ENCODE results near the gene FZD4.
"Not testable (repeated sequence)": the region's sequence is repeated elsewhere in the genome, so short reads cannot be mapped to it uniquely, and the experiment has no call there.

The FZD4 gene

DNA sequence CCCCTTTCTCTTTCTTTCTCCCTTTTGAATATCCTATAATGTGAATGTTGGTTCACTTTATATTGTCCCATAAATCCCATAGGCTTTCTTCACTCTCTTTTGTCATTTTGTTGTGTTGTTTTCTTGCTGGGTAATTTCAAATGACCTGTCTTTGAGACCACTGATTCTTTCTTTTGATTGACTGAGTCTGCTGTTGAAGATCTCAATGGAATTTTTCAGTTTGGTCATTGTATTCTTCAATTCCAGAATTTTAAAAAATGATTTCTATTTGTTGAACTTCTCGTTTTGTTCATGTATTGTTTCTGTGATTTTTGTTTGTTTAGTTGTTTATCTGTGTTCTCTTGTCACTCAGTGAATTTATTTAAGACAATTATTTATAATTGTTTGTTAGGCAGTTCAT lies 17.5 kb upstream of the FZD4 start:
- no peak for DNase-seq (ENCODE audit: low read depth)

DNA sequence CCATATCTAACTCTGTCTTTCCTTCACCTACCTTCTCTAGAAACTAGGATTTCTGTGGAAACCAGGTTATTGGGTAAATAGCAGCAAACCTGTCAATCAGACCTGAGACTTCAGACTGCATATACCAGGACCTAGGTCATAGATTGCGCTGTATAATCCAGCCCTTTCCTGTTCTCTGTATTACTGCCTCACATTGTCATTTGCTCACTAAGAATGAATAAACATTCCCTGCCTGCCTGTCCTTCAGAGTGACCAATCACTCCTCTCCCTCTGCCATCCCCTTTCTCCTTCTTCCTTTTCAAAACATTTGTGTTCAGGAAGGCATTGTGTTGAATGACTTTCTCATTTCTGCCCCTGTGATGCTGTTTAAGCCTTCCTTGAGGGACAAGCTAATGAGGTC lies 14.1 kb upstream of the FZD4 start:
- no peak for DNase-seq (ENCODE audit: low read depth)

DNA sequence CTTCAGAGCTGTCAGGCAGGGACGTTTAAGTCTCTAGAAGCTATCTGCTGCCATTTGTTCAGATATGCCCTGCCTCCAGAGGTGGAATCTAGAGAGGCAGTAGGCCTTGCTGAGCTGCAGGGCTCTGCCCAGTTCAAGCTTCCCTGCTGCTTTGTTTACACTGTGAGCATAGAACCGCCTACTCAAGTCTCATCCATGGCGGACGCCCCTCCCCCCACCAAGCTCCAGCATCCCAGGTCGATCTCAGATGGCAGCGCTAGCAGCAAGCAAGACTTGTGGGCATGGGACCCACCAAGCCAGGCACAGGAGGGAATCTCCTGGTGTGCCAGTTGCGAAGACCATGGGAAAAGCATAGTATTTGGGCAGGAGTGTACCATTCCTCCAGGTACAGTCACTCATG lies 12.4 kb upstream of the FZD4 start:
- DNase-seq (ENCODE audit: low read depth): not testable (repeated sequence)

GRCh38 chr11:86957976-86958646 lies 2.9 kb upstream of the FZD4 start:
- no peak for DNase-seq (ENCODE audit: low read depth)

- no peak for DNase-seq (ENCODE audit: low read depth)
Measured at GRCh38 chr11:86956905-86957195, 1.7 kb upstream of the FZD4 start.

- no peak for DNase-seq (ENCODE audit: low read depth)
Measured at GRCh38 chr11:86955111-86955360, 159 bp downstream of the FZD4 start.

DNA sequence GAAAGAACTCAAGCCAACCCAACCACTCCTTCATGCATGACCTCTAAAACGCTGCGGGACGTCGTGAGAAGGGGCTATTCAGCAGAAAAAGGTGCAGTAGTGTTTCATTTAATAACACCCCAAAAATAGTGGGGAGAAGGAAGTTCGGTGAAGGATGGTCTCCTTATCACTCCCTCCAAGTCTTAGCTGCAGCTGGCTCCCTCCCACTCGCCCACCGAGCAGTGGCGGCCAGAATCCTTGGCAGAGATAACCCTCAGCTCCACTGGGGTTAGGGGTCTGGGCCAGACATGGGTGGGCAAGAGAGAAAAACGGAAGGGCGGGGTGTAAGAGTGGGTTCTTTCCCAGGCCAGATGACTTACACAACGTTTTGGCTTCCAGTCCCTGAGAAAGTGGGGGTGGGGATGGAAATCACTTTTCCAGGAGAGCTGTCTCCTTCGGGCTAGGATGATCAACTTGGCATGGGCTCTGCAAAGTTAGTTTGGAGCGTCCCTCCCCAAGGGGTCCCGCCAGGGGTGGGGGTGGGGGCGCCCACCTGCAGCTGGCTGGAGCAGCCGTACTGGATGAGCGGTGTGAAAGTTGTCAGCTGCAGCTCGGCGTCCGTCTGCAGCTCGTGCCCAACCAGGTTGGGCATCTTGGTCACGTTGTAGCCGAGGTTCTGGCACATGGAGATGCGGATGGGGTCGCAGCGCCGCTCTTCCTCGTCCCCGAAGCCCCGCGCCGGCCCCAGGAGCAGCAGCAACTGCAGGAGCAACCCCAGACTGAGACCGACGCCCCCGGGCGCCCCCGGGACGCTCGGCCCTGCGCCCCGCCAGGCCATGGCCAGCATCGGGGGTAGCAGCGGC lies 705 bp downstream of the FZD4 start:
- no peak for DNase-seq (ENCODE audit: low read depth)

GRCh38 chr11:86952221-86952875 lies 2.8 kb downstream of the FZD4 start:
- DNase-seq (ENCODE audit: low read depth): no peak

DNA sequence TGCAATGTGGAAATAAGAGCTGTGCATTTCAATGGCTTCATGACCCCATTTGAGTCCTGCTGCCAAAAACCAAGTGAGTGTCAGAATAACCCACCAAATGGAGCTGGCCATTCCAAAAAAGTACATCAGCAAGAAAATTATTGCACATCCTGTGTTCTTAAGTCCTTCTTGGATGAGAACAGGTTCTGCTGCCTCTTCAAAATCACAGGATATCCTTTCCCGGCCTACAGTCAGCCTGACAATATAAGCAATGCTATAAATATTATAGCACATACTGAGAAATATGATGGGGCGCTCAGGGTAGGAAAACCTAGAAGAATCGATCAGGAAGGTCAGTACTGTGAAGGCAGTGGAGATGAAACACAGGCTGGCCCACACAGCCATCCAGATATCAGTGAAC lies 3.5 kb downstream of the FZD4 start:
- no peak for DNase-seq (ENCODE audit: low read depth)

- no peak for DNase-seq (ENCODE audit: low read depth)
Measured at GRCh38 chr11:86950661-86950995, 4.6 kb downstream of the FZD4 start.

- DNase-seq (ENCODE audit: low read depth): no peak
Measured at GRCh38 chr11:86949995-86950660, 5.1 kb downstream of the FZD4 start.

DNA sequence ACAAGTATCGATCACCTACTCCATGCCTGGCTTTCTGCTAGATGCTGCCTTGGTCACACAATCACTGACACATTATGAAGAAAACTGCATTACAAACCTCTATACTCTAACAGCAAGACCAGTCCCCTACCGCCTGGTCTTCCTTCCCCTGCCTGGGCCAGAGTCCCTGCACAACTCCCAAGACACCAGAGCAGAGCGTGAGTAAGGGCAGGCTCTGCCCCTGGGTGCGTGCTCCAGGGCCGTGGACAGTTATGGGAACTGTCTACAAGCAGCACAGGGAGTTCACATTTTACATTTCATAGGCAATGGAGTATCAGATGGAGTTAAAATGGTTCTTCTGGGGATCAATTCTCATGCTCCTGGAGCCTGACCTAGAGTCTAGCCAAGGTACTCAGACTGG lies 6.5 kb downstream of the FZD4 start:
- no peak for DNase-seq (ENCODE audit: low read depth)

GRCh38 chr11:86947541-86947940 lies 7.7 kb downstream of the FZD4 start:
- no peak for DNase-seq (ENCODE audit: low read depth)

GRCh38 chr11:86943505-86943904 lies 11.7 kb downstream of the FZD4 start:
- not testable (repeated sequence) for DNase-seq (ENCODE audit: low read depth)

GRCh38 chr11:86941871-86942599 lies 13.2 kb downstream of the FZD4 start:
- DNase-seq (ENCODE audit: low read depth): no peak

GRCh38 chr11:86941077-86941870 lies 13.9 kb downstream of the FZD4 start:
- DNase-seq (ENCODE audit: low read depth): no peak

GRCh38 chr11:86940122-86940777 lies 14.9 kb downstream of the FZD4 start:
- no peak for DNase-seq (ENCODE audit: low read depth)

DNA sequence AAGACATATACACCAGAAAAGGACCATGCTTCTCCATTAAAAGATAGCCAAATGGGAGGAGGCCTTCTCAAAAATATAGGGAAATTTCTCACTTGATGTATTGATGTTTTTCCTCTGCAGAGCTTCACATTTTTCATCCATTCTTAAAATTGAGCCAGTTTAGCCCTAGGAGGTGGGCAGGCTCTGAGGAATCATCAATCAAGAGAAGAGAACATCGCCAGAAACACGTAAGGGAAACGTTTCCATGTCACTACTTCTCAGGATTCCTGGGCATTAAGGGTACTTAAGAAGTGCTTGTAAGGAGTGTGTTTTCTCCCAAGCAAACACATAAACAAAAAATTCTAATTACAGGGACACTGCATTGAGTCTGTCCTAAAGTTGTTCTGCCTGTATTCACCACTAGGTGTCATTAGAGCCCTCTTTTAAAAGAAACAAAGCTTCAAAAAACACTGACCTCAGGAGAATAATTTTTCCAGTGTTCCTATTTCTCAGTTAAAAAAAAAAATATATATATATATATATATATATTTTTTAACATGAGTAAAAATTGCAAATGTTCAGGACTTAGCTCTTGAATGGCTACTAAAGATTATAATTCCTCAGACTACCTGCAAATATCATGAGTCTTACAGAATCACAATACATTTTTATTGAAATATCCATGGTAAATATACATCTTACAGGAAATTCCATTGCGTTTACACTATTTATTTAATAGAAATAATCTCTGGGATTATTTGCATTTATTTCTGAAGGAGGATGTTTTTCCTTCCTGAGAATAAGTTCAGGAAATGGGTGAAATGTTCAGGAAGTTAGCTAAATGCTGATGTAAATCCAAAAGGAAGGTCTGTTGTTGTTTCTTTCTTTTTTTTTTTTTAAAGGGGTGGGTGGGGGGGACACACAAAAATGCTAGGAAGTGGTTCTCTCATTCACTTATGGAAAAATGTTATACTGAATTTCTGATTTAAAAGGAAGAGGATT lies 16.0 kb downstream of the FZD4 start:
- no peak for DNase-seq (ENCODE audit: low read depth)

- DNase-seq (ENCODE audit: low read depth): no peak
Measured at GRCh38 chr11:86938203-86938899, 16.8 kb downstream of the FZD4 start.

Measured in T follicular helper cell (primary cell).